ENCODE measurements around the gene C19orf73. TPM values are rescaled to one million over a fixed set of nuclear protein-coding genes. Genes with fewer than 3 reads are reported as not detected.

C19orf73 gene
- 0.74 TPM in 1 of 2 replicates, not detected in the other for total RNA-seq (2014; rRNA removed; shearing (Covaris generic))

GRCh38 chr19:49118565-49119410 lies at the start of gene C19orf73:
Gene C19orf73, minus strand, starts transcription at chr19:49119143. Its CDS starts 121 bp downstream, at chr19:49119022.
- in situ Hi-C loops (cut with HindIII; ENCODE audit: low sequenced_read_pairs): no loop called here
- peak; percentile 98 for DNase-seq (ENCODE audit: low spot score)

GRCh38 chr19:49168421-49168820 lies 49.5 kb upstream of the C19orf73 start:
- in situ Hi-C loops (cut with HindIII; ENCODE audit: low sequenced_read_pairs): no loop called here
- DNase-seq (ENCODE audit: low spot score): no peak

DNA sequence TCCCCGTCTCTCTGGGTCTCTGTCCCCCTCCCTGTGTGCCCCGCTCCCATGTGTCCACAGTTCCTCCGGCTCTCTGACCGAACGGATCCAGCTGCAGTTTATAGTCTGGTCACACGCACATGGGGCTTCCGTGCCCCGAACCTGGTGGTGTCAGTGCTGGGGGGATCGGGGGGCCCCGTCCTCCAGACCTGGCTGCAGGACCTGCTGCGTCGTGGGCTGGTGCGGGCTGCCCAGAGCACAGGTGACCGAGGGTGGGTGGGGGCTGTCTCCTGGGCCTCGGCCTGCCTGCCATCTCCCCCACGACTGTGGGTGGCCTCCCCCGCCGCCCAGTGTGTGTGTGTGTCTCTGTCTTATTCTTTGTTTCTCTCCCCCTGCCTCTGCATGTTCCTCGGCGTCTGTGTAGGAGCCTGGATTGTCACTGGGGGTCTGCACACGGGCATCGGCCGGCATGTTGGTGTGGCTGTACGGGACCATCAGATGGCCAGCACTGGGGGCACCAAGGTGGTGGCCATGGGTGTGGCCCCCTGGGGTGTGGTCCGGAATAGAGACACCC lies 49.0 kb upstream of the C19orf73 start:
- no peak for DNase-seq (ENCODE audit: low spot score)
- in situ Hi-C loops (cut with HindIII; ENCODE audit: low sequenced_read_pairs): no loop called here

GRCh38 chr19:49165865-49166301 lies 46.9 kb upstream of the C19orf73 start:
- in situ Hi-C loops (cut with HindIII; ENCODE audit: low sequenced_read_pairs): no loop called here
- no peak for DNase-seq (ENCODE audit: low spot score)

GRCh38 chr19:49165111-49165750 lies 46.3 kb upstream of the C19orf73 start:
- DNase-seq (ENCODE audit: low spot score): no peak
- in situ Hi-C loops (cut with HindIII; ENCODE audit: low sequenced_read_pairs): no loop called here

- DNase-seq (ENCODE audit: low spot score): no peak
- in situ Hi-C loops (cut with HindIII; ENCODE audit: low sequenced_read_pairs): no loop called here
These were observed 43.0 kb upstream of the C19orf73 start for GRCh38 chr19:49161987-49162386.

GRCh38 chr19:49160450-49161189 lies 41.7 kb upstream of the C19orf73 start:
- in situ Hi-C loops (cut with HindIII; ENCODE audit: low sequenced_read_pairs): no loop called here
- DNase-seq (ENCODE audit: low spot score): no peak

DNA sequence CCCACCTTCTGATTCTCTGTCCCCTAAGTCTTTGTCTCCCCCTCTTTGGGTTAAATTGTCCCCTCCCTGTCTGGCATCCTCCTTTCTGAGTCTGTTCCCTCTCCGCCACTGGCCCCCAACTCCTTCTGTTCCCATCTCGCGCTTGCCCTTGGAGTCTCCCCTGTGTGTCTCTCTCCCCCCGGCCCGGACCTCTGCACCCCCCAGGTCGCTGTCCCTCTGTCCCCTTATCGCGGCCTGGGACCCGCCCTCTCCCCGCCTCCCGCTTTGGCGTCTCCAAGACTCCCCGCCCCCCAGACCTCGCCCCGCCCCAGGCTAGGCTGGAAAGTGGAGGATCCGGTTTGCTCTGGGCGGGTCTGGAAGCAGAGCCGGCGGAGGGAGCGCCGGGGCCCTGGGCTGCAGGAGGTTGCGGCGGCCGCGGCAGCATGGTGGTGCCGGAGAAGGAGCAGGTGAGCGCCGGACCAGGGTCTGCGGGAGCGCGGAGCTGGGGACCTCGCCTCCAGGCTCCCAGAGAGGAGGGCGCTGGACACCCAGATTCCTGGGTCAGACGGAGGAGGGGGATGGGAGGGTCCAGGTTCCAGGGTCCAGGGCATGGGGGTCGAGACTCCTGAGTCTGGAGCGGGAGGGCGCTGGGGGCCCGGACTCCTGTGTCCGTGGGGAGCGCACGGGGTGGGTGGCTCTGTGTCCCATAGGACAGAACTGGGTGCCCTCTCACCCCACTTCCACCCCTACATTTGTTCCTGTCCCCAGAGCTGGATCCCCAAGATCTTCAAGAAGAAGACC lies 38.7 kb upstream of the C19orf73 start, which contains the start of gene TRPM4:
TRPM4 (plus strand) TSS at position 348 of the 780 bp plus-strand sequence; CDS start at position 423, 75 bp downstream.
- DNase-seq (ENCODE audit: low spot score): peak; percentile 80
- in situ Hi-C loops (cut with HindIII; ENCODE audit: low sequenced_read_pairs): no loop called here

- in situ Hi-C loops (cut with HindIII; ENCODE audit: low sequenced_read_pairs): no loop called here
- no peak for DNase-seq (ENCODE audit: low spot score)
These were observed 36.9 kb upstream of the C19orf73 start for GRCh38 chr19:49155820-49156346.

DNA sequence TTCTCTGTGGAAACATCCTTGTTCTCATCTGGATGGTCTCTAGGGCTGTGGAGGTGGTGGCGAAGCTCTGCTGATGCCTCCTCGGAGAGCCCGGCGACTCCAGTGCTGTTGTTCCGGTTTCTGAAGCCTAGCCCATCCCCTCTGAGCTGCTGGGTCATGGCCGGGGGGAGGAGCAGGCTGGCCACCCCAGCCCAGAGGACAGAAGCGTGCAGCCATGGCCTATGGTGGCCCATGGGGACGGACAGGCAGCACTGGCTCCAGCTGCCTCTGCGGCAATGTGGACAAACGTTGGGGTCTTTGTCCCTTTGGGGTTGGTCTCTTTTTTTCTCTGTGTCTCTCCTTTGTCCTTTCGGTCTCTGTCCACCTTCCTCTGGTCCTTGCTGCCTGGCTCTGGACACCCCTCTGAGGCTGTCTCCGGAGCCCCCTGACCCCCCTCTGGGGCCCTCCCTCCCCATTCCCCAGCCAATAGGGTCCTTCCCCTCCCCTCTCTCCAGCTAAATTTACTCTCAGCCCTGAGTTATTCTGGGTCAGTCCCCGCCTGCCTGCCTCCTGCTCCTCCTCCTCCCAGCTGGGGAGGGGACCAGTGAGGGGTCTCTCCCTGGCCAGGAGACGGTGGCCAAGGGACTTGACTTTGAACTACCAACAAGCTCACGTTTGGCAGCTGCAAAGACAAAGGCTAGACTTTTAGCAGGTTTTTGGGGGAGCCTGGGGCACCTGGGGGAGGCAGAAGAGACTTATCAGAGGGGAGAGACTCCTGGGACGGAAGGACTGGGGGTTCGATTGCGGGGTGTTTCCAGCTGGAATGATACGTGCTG lies 36.3 kb upstream of the C19orf73 start, which contains the start of gene HRC:
HRC (minus strand) TSS at position 392 of the 815 bp plus-strand sequence; CDS start at position 233, 159 bp downstream.
- in situ Hi-C loops (cut with HindIII; ENCODE audit: low sequenced_read_pairs): no loop called here

GRCh38 chr19:49154279-49154678 lies 35.3 kb upstream of the C19orf73 start:
- in situ Hi-C loops (cut with HindIII; ENCODE audit: low sequenced_read_pairs): no loop called here
- DNase-seq (ENCODE audit: low spot score): no peak

More for the DNA sequence above, 36.3 kb upstream of the C19orf73 start, which contains the start of gene HRC:
- no peak for DNase-seq (ENCODE audit: low spot score)

DNA sequence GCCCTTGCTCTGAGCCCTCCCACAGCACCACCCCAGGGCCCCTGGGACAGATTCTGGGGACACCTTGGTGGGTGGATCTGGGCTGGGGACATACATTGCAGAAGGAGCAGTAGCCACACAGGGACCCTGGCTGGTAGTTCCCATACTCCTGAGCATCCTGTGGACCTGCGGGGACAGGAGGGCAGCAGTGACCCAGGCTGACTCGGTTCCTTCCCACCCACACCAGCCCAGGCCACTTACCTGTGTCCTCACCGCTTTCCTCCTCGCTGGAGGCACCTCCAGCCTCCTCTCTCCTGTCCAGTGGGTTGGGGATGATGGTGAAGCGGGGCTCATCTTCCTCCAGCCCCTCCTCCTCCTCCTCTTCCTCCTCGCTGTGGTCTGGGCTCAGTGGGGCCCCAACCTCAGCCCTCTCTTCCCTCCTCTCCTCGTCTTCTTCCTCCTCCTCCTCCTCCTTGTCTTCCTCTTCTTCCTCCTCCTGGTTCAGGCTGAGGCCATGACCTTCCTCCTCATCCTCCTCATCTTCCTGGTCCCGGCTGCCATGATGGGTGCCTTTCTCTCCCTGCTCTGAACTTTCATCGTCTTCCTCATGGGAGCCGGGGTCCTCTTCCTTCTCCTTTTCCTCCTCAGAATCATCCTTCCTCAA lies 34.3 kb upstream of the C19orf73 start:
- in situ Hi-C loops (cut with HindIII; ENCODE audit: low sequenced_read_pairs): no loop called here

DNA sequence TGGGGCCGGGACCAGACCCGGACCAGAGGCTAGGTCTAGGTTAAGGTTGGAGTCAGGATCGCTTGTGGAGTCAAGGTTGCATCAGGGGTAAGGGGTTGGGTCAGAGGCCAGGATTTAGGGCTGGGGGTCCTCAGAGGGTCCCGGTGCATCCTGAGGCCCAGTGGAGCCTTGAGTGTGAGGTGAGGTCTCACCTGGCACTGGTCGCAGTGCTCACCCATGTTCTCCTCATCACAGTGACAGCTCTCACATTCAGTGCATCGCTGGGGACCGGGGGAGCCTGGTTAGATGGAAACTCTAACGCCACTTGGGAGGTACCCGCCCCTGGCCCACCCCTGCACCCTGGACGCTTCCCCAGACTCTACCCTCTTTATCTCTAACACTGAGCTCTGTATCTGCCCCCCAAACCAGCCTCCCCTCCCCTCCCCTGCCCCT lies 33.2 kb upstream of the C19orf73 start:
- in situ Hi-C loops (cut with HindIII; ENCODE audit: low sequenced_read_pairs): no loop called here
- no peak for DNase-seq (ENCODE audit: low spot score)

More for the DNA sequence above, 34.3 kb upstream of the C19orf73 start:
- no peak for DNase-seq (ENCODE audit: low spot score)

DNA sequence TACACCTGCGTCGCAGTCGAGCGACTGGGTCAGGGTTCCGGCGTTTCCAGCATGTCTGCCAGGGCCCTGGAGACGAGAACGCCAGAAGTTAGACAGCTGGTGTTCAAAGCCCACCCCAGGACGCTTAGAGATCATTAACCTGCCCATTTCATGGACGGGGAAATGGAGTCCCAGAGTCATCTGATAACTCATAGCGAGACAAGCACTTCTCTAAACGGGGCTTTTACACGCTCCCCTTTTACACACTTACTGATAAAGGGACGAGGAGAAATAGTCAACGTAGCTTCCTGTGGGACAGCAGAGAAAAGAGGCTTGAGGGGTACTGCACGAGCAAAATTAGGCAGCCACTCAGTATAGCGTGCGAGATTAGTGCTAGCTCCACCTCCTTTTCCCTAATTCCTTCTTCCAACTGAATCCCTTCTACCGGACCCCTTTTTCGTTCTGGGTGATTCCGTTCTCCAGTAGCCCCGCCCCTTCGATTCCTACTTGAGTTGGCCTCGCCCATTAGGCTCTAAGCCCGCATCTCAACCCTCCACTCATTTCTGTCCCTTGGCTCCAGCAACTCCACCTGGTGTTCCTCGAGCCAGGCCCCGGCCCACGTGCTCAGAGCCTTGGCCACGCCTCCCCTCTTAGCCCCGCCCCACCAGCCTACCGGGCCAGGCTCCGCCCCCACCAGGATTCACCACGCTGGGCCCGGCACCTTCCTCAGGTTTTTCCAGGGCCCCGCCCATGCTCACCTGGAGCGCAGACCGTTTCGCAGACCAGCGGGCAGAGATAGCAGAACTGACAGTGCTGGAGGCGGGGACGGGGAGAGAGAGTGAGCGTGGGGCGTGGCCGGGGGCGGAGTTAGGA lies 32.5 kb upstream of the C19orf73 start:
- in situ Hi-C loops (cut with HindIII; ENCODE audit: low sequenced_read_pairs): no loop called here
- DNase-seq (ENCODE audit: low spot score): peak; percentile 89

DNA sequence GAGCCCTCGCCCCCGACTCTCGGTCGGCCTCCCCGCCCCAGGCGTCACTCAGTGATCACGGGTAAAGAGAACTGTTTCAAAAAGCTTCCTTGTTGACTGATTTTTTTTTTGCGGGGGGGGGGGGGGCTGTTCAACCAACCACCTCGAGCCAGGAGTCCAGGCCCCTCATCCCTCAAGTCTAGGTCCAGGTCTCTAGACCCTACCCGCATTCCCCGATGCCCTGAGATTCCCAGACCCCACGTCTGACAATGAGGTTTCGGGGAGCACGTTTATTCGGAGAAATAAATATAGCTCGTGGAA lies 32.0 kb upstream of the C19orf73 start:
- peak; percentile 31 for DNase-seq (ENCODE audit: low spot score)
- in situ Hi-C loops (cut with HindIII; ENCODE audit: low sequenced_read_pairs): no loop called here
